ENCODE data around the gene SCLY. TPM values are rescaled to one million over a fixed set of nuclear protein-coding genes. Genes with fewer than 3 reads are reported as not detected.

SCLY gene
- polyA plus RNA-seq, 3 donors, result 23.0 to 33.3 (median 25.5) TPM

DNA sequence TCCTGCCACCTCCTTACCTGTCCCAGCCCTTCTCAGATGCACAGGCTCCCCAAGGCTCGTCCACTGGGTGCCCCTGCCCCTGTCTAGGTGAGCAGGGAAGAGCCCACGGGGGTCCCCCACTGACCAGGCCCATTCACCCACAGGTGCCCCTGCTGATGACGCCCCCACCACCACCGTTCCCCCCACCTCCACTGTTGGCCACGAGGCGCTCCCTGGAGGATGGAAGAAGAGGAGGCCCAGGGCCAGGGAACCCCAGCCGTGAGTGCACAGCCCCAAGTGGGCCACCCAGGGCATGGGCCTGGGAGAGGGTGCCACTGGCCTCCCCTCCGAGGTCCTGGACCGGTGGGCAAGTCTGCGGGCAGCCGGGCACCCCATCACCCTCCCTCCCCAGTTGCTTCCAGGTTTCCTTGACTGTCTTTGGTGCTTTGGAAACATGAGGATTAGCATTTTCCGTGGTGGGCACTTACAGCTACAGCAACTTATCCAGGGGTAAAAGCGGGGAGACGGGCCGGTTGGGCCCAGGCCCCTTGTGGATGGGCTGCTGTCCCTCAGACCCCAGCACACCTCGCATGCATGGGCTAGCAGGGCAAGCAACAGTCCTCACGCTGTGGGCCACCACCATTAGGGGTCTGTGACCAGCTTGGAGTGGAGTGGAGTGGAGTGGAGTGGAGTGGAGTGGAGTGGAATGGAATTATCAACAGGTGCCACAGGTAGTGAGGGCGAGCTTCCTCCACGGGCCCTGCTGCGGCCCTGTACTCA, 64.5 kb downstream of the SCLY start:
- DNase-seq, result no peak

DNA sequence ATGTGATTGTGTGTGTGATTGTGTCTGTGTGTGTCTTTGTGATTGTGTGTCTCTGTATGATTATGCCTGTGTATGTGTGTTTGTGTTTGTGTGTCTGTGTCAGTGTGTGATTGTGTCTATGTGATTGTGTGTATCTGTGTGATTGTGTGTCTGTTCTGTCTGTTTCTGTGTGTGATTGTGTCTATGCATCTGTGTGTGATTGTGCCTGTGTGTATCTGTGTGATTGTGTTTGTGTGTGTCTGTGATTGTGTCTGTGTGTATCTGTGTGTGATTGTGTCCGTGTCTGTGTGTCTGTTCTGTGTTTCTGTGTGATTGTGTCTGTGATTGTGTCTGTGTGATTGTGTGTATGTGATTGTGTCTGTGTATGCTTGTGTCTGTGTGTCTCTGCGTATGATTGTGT, 65.5 kb downstream of the SCLY start:
- no peak for DNase-seq

DNA sequence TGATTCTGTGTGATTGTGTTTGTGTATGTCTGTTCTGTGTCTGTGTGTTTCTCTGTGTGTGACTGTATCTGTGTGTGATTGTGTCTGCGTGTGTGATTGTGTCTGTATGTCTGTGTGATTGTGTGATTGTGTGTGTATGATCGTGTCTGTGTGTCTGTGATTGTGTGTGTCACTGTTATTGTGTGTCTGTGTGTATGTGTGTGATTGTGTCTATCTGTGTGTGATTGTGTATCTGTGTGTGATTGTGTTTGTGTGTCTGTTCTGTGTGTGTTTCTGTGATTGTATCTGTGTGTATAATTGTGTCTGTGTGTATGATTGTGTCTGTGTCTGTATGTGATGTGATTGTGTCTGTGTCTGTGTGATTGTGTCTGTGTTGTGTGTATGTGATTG, 66.0 kb downstream of the SCLY start:
- DNase-seq, result no peak

DNA sequence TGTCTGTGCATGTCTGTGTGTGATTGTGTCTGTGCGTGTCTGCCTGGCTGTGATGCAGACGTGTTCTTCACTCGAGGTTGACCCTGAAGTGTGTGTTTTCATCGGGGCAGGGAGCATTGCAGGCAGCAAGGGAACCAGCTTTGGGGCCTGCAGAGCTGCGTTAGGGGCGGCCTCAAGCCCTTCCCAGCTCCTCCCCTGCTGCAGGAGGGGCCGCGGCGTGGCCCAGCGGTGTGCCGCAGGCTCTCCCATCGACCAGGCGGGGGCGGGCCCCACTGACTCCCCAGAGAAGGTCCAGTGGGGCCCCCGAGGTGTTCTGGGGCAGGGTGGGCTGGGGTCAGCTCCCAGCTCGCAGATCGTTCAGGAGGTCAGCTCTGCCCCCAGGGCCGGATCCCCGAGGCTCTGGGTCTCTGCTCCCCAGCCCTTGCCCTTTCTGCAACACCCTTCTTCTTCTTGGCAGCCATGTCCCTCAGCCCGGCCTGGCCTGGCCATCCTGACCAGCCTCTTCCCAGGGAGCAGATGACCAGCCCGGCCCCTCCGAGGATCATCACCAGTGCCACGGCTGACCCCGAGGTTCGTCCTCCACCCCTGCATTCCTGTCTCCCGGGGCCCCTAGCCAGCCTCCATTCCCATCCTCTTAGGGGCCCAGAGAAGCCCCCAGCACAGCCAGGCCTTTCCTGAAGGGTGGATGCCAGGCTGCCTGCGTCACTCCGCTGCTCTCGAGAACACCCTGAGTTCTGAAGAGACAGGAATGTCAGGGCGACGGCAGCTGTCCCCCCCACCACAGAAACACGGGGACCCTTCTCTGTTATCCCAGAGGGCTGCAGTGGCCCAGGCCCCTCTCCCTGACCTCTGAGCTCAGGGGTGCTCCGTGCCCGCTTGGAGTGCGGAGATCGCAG, 66.6 kb downstream of the SCLY start:
- DNase-seq, result no peak

DNA sequence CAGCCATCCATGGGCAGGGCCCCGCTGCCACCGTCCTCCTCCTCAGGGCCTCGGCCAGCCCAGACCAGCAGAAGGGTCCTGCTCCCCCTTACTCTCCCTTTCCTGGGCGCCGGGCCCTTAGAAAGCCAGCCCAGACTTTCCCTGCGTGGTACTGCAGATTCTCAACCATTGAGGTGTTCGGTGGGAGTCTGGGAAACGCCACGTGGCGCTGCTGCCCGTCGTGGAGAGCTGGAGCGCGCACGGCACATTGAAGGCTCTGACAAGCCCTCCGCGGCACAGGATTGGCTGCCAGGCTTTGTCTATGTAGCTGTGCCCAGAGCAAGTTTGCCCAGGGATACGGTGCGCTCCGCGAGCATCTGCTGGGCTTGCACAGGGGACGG, 67.2 kb downstream of the SCLY start:
- no peak for DNase-seq

DNA sequence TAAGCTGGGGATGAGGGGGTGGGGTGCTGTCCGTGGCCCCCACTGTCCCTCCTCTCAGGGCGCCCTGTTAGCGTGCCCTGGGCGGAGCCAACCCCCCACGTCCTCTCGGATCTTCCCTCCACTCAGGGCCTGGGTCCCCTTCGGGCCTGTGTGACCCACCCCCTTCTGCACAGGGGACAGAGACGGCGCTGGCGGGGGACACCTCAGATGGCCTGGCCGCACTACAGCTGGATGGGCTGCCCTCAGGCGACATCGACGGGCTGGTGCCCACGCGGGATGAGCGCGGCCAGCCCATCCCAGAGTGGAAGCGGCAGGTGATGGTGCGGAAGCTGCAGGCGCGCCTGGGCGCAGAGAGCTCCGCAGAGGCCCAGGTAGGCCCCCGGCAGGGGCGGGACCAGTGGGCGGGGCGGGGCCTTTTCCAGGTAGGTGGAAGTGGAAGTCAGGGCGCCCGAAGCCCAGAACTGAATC, 67.8 kb downstream of the SCLY start:
- DNase-seq, result no peak

DNA sequence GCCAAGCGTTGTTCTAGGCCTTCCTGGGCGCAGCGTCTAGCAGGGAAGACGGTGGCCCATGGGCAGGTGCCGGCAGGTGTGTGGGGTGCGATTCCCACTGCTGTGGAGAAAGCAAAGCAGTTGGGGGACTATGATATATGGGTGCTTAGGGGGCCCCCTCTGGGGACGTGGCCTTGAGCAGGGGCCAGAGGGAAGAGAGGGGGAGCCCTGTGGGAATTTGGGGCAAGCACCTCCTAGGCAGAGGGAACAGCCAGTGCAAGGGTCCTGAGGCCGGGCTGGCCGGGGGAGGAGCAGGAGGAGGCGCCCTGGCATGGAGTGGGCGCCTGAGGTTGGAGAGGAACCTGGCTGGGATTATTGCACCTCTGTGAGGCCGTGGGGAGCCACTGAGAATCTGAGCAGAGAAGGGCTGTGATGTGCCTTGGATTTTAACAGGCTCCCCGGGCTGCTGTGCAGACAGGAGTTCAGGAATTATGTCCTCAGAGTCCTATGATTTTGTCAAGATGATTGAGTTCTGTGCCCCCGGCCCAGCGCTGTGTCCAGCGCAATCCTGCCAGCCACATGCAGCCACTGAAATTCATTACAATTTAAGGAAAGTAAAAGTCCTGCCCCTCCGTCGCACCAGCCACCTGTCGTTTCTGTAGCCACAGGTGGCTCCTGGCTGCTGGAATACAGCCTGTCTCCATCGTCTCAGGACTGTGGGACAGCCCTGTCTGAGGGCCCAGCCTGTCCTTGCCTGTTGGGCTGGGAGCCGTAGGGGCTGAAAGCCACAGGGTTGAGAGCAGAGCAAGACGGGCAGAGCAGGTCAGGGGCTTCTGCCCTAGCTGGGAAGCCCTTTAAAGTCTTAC, 68.6 kb downstream of the SCLY start:
- DNase-seq, result no peak

DNA sequence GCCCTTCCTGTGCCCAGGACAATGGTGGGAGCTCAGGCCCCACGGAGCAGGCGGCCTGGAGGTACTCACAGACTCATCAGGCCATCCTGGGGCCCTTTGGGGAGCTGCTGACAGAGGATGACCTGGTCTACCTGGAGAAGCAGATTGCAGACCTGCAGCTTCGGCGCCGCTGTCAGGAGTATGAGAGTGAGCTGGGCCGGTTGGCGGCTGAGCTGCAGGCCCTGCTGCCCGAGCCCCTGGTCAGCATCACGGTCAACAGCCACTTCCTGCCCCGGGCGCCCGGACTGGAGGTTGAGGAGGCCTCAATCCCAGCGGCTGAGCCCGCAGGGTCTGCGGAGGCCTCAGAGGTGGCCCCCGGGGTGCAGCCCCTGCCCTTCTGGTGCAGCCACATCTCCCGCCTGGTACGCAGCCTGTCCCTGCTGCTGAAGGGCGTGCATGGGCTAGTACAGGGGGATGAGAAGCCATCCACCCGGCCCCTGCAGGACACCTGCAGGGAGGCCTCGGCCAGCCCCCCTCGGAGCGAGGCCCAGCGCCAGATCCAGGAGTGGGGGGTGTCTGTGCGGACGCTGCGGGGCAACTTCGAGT, 69.4 kb downstream of the SCLY start:
- no peak for DNase-seq

DNA sequence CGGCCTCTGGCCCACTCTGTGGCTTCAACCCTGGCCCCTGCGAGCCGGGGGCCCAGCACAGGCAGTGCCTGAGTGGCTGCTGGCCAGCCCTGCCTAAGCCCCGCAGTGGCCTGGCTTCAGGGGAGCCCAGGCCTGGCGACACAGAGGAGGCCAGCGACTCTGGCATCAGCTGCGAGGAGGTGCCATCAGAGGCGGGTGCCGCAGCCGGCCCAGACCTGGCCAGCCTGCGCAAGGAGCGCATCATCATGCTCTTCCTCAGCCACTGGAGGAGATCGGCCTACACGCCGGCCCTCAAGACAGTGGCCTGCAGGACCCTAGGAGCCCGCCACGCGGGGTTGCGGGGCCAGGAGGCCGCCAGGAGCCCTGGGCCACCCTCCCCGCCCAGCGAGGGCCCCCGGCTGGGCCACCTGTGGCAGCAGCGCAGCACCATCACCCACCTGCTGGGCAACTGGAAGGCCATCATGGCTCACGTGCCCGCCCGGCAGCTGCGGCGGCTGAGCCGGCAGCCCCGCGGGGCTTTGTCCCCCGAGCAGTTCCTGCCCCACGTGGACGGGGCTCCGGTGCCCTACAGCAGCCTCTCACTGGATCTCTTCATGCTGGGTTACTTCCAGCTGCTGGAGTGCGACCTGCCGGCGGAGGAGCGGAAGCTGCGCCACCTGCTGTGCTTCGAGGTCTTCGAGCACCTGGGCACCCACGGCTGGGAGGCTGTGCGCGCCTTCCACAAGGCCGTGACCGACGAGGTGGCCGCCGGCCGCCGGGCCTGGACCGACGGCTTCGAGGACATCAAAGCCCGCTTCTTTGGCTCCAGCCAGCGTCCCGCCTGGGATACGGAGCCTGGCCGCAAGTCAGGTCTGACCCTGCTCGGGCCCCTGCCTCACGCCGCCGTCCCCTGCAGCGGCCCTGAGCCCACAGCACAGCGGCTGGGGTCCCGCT, 70.2 kb downstream of the SCLY start:
- DNase-seq, result no peak

DNA sequence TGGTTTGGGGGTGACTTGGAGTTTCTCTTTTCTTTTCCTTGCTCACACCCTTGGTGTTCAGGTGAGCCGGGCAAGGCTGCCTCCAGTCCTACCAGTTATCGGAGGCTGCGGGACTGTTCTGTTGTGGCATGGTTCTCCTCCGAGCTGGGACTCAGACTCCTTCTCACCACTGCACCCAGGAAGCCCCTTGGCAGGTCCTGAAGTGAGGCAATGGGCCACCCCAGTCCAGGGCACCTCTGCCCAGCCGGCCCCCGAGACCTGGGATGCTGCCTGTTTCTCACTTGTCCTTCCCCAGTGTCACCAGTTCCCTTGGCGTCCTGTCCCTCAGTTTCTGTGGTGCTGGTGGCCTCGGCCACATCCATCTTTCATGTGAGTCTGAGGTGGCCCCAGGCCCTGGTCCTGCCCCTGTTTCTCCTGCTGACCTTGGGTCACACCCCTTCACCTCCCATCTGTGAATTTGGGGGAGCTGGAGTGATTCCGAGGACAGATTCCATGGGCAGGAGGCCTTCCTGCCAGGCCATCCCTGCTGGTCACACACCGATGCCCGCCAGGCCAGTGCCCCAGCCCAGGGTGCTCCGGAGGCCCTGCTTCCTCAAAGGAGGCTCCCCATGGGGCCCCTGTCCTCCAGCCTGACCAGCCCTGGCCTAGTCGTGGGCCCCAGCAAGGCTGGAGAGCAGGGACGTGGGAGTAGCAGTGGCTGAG, 71.1 kb downstream of the SCLY start:
- DNase-seq, result no peak

DNA sequence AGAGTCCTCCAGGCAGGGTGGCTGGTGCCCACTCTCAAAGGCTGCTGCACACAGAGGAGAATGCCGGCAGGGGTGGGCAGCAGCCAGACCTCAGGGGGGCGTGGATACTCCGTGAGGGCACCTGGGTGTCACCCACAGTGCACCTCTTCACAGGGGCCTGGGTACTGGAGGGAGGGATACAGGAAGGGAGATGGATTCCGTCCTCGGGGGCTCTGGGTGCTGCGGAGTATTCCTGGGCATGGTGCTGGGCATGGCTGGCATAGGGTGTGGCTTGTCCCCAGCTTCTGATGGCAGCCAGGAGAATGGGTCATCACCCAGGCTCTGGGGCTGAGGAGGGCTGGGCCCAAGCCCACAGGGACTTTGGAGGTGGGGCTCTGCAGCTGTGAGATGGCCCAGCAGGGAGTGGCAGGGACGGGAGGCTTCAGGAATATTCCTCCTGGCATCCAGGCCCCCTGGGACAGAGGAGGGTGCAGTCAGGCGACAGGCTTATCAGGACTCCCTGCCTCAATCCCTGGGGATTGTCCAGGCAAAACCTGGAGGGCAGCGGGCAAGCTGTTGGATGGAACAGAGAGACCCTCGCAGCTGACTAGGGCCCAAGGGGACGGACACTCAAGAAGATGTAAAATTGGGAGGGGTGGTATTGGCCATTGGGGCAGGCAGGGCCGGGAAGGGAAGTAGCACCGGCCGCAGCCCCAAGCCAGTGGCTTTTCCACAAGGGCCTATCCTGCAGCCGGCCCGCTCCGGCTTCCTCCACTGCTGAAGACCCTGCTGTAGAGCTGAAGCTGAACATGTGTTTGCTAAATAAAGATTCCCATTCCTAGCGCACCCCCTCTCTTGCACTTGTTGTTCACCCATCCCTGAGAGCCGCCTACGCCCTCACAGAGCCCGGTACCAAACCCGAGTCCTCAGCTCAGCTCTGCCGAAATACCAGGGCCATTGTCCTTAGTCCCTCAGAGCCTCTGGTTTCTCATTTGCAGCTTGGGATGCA, 72.0 kb downstream of the SCLY start:
- DNase-seq, result no peak

DNA sequence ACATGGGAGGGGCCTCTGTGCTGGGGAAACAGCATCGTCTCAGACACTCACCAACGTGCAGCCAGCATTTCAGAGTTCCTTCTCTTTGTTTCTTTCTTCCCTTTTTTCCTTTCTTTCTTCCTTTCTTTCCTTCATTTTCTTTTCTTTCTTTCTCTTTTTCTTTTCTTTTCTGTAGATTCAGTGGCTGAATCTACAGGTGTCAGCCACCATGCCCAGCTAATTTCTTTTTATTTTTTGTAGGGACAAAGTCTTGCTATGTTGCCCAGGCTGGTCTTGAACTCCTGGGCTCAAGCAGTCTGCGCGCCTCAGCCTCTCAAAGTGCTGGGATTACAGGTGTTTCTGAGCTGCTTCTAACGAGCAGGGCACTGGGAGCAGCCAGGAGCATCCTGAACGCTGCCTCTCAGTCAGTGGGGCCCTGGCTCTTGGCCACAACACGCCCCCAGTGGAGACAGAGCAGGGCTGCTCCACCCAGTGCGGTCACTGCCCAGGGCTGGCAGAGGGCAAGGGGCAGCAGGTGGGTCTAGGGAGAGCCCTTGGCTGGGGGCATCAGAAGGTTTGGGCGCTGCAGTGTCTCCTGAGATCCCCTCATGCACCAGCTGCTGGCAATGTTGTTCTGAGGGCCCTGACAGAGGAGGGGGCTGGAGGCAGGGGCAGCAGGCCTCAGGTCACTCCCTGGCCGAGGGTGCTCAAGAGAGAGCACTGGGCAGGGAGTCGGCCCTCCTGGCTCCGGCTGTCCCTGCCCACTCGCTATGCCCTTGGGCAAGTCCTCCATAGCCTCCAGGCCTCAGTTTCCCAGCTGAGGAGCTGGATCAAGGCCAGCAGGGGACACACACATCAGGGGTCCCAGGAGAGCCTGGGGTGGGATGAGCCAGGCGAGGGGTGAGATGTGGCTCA, 72.9 kb downstream of the SCLY start:
- DNase-seq, result no peak

DNA sequence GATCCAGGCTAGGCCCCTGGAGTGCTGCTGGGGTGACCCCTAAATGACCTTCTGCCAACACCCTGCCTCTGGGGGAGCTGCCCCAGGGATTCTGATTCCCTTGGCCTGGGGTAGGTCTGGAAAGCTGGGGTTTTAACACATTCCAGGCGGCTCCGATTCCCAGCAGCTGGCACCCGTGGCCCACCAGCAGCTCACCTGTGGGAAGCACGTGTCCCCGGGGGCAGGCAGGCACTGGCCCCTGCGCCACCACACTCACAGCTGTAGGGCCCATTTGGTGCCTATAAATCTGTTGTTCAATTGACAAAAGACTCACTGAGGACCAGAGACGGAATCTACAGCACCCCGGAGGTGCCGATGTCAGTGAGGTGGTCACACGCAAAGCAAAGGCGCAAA, 73.6 kb downstream of the SCLY start:
- DNase-seq, result no peak

DNA sequence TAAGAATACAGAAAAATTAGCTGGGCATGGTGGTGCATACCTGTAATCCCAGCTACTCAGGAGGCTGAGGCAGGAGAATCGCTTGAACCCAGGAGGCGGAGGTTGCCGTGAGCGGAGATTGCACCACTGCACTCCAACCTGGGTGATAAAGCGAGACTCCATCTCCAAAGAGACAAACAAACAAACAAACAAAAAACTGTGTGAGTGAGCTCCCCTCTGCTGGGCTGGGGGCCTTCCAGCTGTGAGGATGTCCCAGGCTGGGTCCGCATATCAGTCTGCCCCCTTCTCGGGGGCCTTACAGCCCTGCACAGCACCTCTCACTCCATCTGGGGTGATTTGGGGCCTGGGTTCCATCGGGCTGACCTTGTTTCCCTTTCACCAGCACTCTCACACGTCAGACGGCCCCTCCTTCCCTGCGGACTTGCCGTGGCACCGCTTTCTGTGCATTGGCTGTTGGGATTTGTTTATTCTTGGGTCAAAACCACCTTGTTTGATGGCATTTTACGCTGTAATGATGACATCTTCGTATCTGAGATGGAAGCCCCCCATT, 74.9 kb downstream of the SCLY start:
- no peak for DNase-seq

DNA sequence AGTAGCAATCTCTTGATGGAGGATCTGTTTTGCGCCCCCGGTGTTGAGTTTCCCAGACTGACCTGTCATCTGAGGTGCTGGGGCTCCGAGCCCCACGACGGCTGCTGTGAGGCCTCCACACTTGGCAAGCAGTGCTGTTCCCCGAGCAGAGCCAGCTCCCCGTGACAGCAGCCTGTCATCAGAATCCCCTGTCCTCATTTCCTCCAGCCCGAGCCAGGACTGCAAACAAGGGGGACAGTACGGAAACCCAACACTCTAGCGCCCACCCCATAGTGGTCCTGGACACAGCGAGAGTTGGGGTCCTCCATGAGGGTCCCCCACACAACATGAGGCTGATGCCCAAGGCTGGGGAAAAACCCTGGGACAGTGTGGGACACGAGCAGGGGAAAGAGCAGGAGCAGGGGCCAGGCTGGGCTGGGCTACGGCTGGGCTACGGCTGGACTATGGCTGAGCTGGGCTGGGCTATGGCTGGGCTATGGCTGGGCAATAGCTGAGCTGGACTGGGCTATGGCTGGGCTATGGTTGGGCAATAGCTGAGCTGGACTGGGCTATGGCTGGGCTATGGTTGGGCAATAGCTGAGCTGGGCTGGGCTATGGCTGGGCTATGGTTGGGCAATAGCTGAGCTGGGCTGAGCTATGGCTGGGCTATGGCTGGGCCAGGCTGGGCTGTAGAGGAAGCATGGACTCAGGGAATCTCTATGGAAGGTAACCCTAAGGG, 76.2 kb downstream of the SCLY start:
- no peak for DNase-seq

DNA sequence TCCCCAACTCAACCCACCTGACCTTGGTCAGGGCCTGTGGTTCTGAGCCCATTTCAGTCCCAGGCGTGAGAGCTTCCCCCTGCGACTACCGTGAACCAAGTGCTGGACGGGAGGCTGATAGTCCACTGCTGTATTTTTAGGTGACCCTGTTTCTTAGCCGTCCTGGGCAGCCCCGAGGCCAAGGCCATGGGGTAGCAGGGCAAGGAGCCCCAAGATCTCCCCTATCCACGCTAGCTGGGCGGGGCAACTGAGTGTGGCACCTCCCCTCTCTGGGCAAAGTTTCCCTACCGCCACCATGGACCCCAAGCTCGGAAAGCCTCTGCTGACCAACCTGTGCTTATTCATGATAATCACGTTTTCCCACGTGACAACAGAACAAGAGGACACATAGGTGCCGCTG, 77.1 kb downstream of the SCLY start:
- DNase-seq, result no peak
